DMS114 treated with DMSO at 0.1 percent for 48 hours (cell line): ENCODE results near the gene AGR2.

ENCODE experiments used
- DNase-seq: peaks from one replicate; lab custom pipeline; 2025; ENCODE audit not compliant: unreplicated experiment; lab: John Stamatoyannopoulos, UW

Gene AGR2

DNA sequence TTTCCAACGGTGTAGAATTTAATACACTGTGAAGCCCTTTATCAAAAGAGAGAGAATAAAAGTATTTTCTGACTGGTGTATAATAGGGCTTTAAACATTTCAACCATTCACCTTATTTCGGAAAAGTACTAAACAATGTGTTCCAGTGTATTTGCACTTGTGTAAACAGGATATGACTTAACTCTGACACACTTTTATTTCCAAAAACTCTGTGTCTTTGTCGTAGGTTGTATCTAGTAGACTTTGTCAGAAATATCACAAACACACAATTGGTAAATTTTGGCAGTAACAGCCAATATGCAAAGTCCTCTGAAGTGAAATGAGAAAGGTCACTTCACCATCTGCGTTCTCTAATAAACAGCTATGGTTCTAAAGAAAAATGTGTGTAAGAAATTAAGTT is 61.6 kb downstream of the AGR2 start:
- DNase-seq, result no peak

GRCh38 chr7:16742547-16742946 is 62.3 kb downstream of the AGR2 start:
- no peak for DNase-seq
